ENCODE results near the gene PTPN4.
"Not testable (repeated sequence)": the region's sequence is repeated elsewhere in the genome, so short reads cannot be mapped to it uniquely, and the experiment has no call there.

PTPN4 gene

GRCh38 chr2:119800376-119800902 lies 40.7 kb downstream of the PTPN4 start:
- H3K4me1 ChIP-seq (ENCODE audit: control insufficient read depth in 1 of 2, insufficient read depth in 2 of 2, low read length in 2 of 2): no peaks in the 10 kb centered on the region
- no peak overlapping the region for H4K12ac ChIP-seq (ENCODE audit: low read depth, low read length)
- H3K79me1 ChIP-seq (ENCODE audit: low read length): no peaks in the 10 kb centered on the region
- no peak for DNase-seq
- H3K14ac ChIP-seq (ENCODE audit: low read length): no peak overlapping the region
- no peaks in the 10 kb centered on the region for H3K36me3 ChIP-seq (ENCODE audit: control insufficient read depth in 1 of 2, insufficient read depth in 2 of 2, low read length in 2 of 2)
- H4K91ac ChIP-seq (ENCODE audit: low read depth, low read length): no peak overlapping the region
- no peak overlapping the region for H4K8ac ChIP-seq (ENCODE audit: low read depth, low read length)
- H3K27me3 ChIP-seq (ENCODE audit: insufficient read depth, low read length): no peaks in the 10 kb centered on the region
- no peak overlapping the region for H3K23ac ChIP-seq (ENCODE audit: low read length)
- no peak overlapping the region for H3K18ac ChIP-seq (ENCODE audit: low read length)
- no peak overlapping the region for H3K4me3 ChIP-seq (ENCODE audit: low read depth, low read length)
- H3K4me2 ChIP-seq (ENCODE audit: low read length): no peak overlapping the region
- no peak overlapping the region for H2AFZ ChIP-seq (ENCODE audit: insufficient read depth, low read length, poor library complexity)
- H2BK5ac ChIP-seq (ENCODE audit: low read depth, low read length, poor library complexity): no peak overlapping the region
- no peak overlapping the region for H2AK5ac ChIP-seq (ENCODE audit: low read length)
- no peaks in the 10 kb centered on the region for H3K79me2 ChIP-seq (ENCODE audit: control insufficient read depth, insufficient read depth, low read length, poor library complexity)
- WGBS (ENCODE audit: extremely low coverage, insufficient coverage, insufficient read length): no CpG with 5 or more reads among the region's 1 CpG
- H3K9me3 ChIP-seq (ENCODE audit: insufficient read depth, low read depth, low read length): peaks cover 2% of the 10 kb centered on the region
- H3K9ac ChIP-seq (ENCODE audit: low read length): no peak overlapping the region
- no peak overlapping the region for H2BK12ac ChIP-seq (ENCODE audit: low read length)
- H3K4ac ChIP-seq (ENCODE audit: low read depth, low read length): no peak overlapping the region
- H2BK120ac ChIP-seq (ENCODE audit: insufficient read depth, low read length, poor library complexity): no peak overlapping the region
- H3K27ac ChIP-seq (ENCODE audit: low read depth, low read length): no peak overlapping the region

DNA sequence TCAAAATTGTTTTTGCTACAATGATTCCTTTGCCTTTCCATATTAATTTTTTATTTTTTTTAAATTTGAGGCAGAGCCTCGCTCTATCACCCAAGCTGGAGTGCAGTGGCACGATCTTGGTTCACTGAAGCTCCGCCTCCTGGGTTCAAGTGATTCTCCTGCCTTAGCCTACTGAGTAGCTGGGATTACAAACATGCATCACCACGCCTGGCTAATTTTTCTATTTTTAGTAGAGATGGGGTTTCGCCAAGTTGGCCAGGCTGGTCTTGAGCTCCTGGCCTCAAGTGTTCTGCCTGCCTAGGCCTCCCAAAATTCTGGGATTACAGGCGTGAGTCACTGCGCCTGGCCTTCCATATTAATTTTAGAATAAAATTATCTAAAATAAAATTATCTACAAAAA lies 41.3 kb downstream of the PTPN4 start:
- Histone ChIP-seq H4K91ac (ENCODE audit: low read depth, low read length) (no peak overlapping the region), H3K9ac (ENCODE audit: low read length) (no peak overlapping the region), H3K4me2 (ENCODE audit: low read length) (no peak overlapping the region), H3K4me1 (ENCODE audit: control insufficient read depth in 1 of 2, insufficient read depth in 2 of 2, low read length in 2 of 2) (no peaks in the 10 kb centered on the region), H3K4me3 (ENCODE audit: low read depth, low read length) (no peak overlapping the region), H3K27me3 (ENCODE audit: insufficient read depth, low read length) (no peaks in the 10 kb centered on the region), H3K79me1 (ENCODE audit: low read length) (no peaks in the 10 kb centered on the region), H4K8ac (ENCODE audit: low read depth, low read length) (no peak overlapping the region), H2BK120ac (ENCODE audit: insufficient read depth, low read length, poor library complexity) (no peak overlapping the region), H2BK12ac (ENCODE audit: low read length) (no peak overlapping the region), H3K36me3 (ENCODE audit: control insufficient read depth in 1 of 2, insufficient read depth in 2 of 2, low read length in 2 of 2) (no peaks in the 10 kb centered on the region), H2AK5ac (ENCODE audit: low read length) (no peak overlapping the region), H3K79me2 (ENCODE audit: control insufficient read depth, insufficient read depth, low read length, poor library complexity) (no peaks in the 10 kb centered on the region), H2AFZ (ENCODE audit: insufficient read depth, low read length, poor library complexity) (no peak overlapping the region), H3K18ac (ENCODE audit: low read length) (no peak overlapping the region), H3K9me3 (ENCODE audit: insufficient read depth, low read depth, low read length) (no peaks in the 10 kb centered on the region), H3K23ac (ENCODE audit: low read length) (no peak overlapping the region), H2BK5ac (ENCODE audit: low read depth, low read length, poor library complexity) (no peak overlapping the region), H3K14ac (ENCODE audit: low read length) (no peak overlapping the region), H3K27ac (ENCODE audit: low read depth, low read length) (no peak overlapping the region), H3K4ac (ENCODE audit: low read depth, low read length) (no peak overlapping the region), H4K12ac (ENCODE audit: low read depth, low read length) (no peak overlapping the region)
- WGBS (ENCODE audit: extremely low coverage, insufficient coverage, insufficient read length): no CpG with 5 or more reads among the region's 7 CpGs
- no peak for DNase-seq

DNA sequence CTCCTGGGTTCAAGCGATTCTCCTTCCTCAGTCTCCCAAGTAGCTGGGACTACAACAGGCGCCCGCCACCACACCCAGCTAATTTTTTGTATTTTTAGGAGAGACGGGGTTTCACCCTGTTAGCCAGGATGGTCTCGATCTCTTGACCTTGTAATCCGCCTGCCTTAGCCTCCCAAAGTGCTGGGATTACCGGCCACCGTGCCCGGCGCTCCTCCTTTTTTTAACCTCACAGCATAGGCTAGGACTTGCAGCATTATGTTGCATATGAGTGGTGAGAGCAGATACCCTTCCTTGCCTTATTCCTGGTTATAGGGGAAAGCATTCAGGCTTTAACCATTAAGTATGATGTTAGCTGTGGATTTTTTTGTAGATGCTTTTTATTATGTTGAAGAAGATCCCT lies 42.3 kb downstream of the PTPN4 start:
- not testable (repeated sequence) for H3K4ac ChIP-seq (ENCODE audit: low read depth, low read length); H4K12ac ChIP-seq (ENCODE audit: low read depth, low read length); H3K27me3 ChIP-seq (ENCODE audit: insufficient read depth, low read length); H4K8ac ChIP-seq (ENCODE audit: low read depth, low read length); H2BK5ac ChIP-seq (ENCODE audit: low read depth, low read length, poor library complexity); H2AK5ac ChIP-seq (ENCODE audit: low read length); H3K9ac ChIP-seq (ENCODE audit: low read length); H3K27ac ChIP-seq (ENCODE audit: low read depth, low read length); H3K4me3 ChIP-seq (ENCODE audit: low read depth, low read length); H3K79me2 ChIP-seq (ENCODE audit: control insufficient read depth, insufficient read depth, low read length, poor library complexity); H3K36me3 ChIP-seq (ENCODE audit: control insufficient read depth in 1 of 2, insufficient read depth in 2 of 2, low read length in 2 of 2); H4K91ac ChIP-seq (ENCODE audit: low read depth, low read length); H2BK12ac ChIP-seq (ENCODE audit: low read length); H3K4me1 ChIP-seq (ENCODE audit: control insufficient read depth in 1 of 2, insufficient read depth in 2 of 2, low read length in 2 of 2); H3K23ac ChIP-seq (ENCODE audit: low read length); H3K4me2 ChIP-seq (ENCODE audit: low read length); DNase-seq; H2AFZ ChIP-seq (ENCODE audit: insufficient read depth, low read length, poor library complexity); H3K9me3 ChIP-seq (ENCODE audit: insufficient read depth, low read depth, low read length); H3K14ac ChIP-seq (ENCODE audit: low read length); H3K18ac ChIP-seq (ENCODE audit: low read length); H3K79me1 ChIP-seq (ENCODE audit: low read length); H2BK120ac ChIP-seq (ENCODE audit: insufficient read depth, low read length, poor library complexity)
- WGBS (ENCODE audit: extremely low coverage, insufficient coverage, insufficient read length): no CpG with 5 or more reads among the region's 10 CpGs

- no CpG with 5 or more reads among the region's 2 CpGs for WGBS (ENCODE audit: extremely low coverage, insufficient coverage, insufficient read length)
- no peak overlapping the region for H3K4ac ChIP-seq (ENCODE audit: low read depth, low read length)
- H3K9ac ChIP-seq (ENCODE audit: low read length): no peak overlapping the region
- no peaks in the 10 kb centered on the region for H3K27me3 ChIP-seq (ENCODE audit: insufficient read depth, low read length)
- H4K91ac ChIP-seq (ENCODE audit: low read depth, low read length): no peak overlapping the region
- no peak overlapping the region for H4K8ac ChIP-seq (ENCODE audit: low read depth, low read length)
- no peaks in the 10 kb centered on the region for H3K9me3 ChIP-seq (ENCODE audit: insufficient read depth, low read depth, low read length)
- no peaks in the 10 kb centered on the region for H3K79me1 ChIP-seq (ENCODE audit: low read length)
- no peak overlapping the region for H2AK5ac ChIP-seq (ENCODE audit: low read length)
- no peak overlapping the region for H2BK120ac ChIP-seq (ENCODE audit: insufficient read depth, low read length, poor library complexity)
- no peak overlapping the region for H4K12ac ChIP-seq (ENCODE audit: low read depth, low read length)
- H2BK12ac ChIP-seq (ENCODE audit: low read length): no peak overlapping the region
- no peaks in the 10 kb centered on the region for H3K36me3 ChIP-seq (ENCODE audit: control insufficient read depth in 1 of 2, insufficient read depth in 2 of 2, low read length in 2 of 2)
- H2BK5ac ChIP-seq (ENCODE audit: low read depth, low read length, poor library complexity): no peak overlapping the region
- DNase-seq: no peak
- H3K79me2 ChIP-seq (ENCODE audit: control insufficient read depth, insufficient read depth, low read length, poor library complexity): no peaks in the 10 kb centered on the region
- no peak overlapping the region for H3K4me2 ChIP-seq (ENCODE audit: low read length)
- H3K23ac ChIP-seq (ENCODE audit: low read length): no peak overlapping the region
- no peak overlapping the region for H3K14ac ChIP-seq (ENCODE audit: low read length)
- H3K18ac ChIP-seq (ENCODE audit: low read length): no peak overlapping the region
- no peaks in the 10 kb centered on the region for H3K4me1 ChIP-seq (ENCODE audit: control insufficient read depth in 1 of 2, insufficient read depth in 2 of 2, low read length in 2 of 2)
- no peak overlapping the region for H3K4me3 ChIP-seq (ENCODE audit: low read depth, low read length)
- H3K27ac ChIP-seq (ENCODE audit: low read depth, low read length): no peak overlapping the region
- no peak overlapping the region for H2AFZ ChIP-seq (ENCODE audit: insufficient read depth, low read length, poor library complexity)
Observed at GRCh38 chr2:119803101-119803500, 43.4 kb downstream of the PTPN4 start.

All from trophoblast cell (in vitro differentiated cells and primary cell).